Stimulated activated CD8-positive, alpha-beta memory T cell treated with anti-CD3 and anti-CD28 coated beads, Interleukin-7, amount 100 ng/mL, for 1 hour (primary cell): ENCODE measurements around the gene FLT3LG.

Experiments
- DNase-seq, 2 donors: peaks; one replicate each; pipeline ENCODE4 v3.0.0-alpha.2; 2020; ENCODE audit warnings: low read depth in 2 of 2

FLT3LG gene

GRCh38 chr19:49473868-49474541, at the start of gene FLT3LG:
Gene FLT3LG (plus strand): TSS chr19:49474215. CDS start chr19:49474640, 425 bp downstream.
- peak; percentile 77 to 78 for DNase-seq

- no peak for DNase-seq
Measured at GRCh38 chr19:49425178-49425577, 48.8 kb upstream of the FLT3LG start, which contains the start of gene GFY. Gene GFY (plus strand): TSS chr19:49425388. CDS start chr19:49426431, 1,043 bp downstream.

GRCh38 chr19:49425922-49426592, 48.0 kb upstream of the FLT3LG start:
- no peak for DNase-seq

- no peak for DNase-seq
Measured at GRCh38 chr19:49427339-49427738, 46.7 kb upstream of the FLT3LG start.

GRCh38 chr19:49427855-49428546, 46.0 kb upstream of the FLT3LG start:
- no peak for DNase-seq

GRCh38 chr19:49428547-49429451, 45.2 kb upstream of the FLT3LG start:
- no peak for DNase-seq

- no peak for DNase-seq
Measured at GRCh38 chr19:49430172-49430677, 43.8 kb upstream of the FLT3LG start.

- DNase-seq, result no peak
Measured at GRCh38 chr19:49430678-49431329, 43.2 kb upstream of the FLT3LG start.

- DNase-seq, result no peak
Measured at GRCh38 chr19:49431330-49431749, 42.7 kb upstream of the FLT3LG start.

- DNase-seq, result no peak
Measured at GRCh38 chr19:49432141-49433073, 41.6 kb upstream of the FLT3LG start.

- no peak for DNase-seq
Measured at GRCh38 chr19:49433240-49433901, 40.6 kb upstream of the FLT3LG start.

GRCh38 chr19:49434907-49435583, 39.0 kb upstream of the FLT3LG start:
- DNase-seq, result no peak

GRCh38 chr19:49435670-49436069, 38.3 kb upstream of the FLT3LG start:
- DNase-seq, result no peak

GRCh38 chr19:49436381-49437017, 37.5 kb upstream of the FLT3LG start:
- DNase-seq, result no peak

- no peak for DNase-seq
Measured at GRCh38 chr19:49437231-49437630, 36.8 kb upstream of the FLT3LG start.

- DNase-seq, result no peak
Measured at GRCh38 chr19:49438261-49438660, 35.8 kb upstream of the FLT3LG start.

- no peak for DNase-seq
Measured at GRCh38 chr19:49439836-49440235, 34.2 kb upstream of the FLT3LG start.
